ENCODE results near the gene PALM3. TPM values are rescaled to one million over a fixed set of nuclear protein-coding genes. Genes with fewer than 3 reads are reported as not detected.

The PALM3 gene
- total RNA-seq, 1 experiment from 2014 or later, result 21.8 TPM

- ChIA-PET CTCF (no interaction called here), POLR2A (ENCODE audit: low non-redundant PET) (no interaction called here)
- intact Hi-C loops (cut with micrococcal nuclease; ENCODE audit: unreplicated experiment), result no loop called here
- H3K9me3 ChIP-seq (ENCODE audit: low read depth, low read length, poor library complexity, severe bottlenecking), result peaks cover 8% of the 10 kb centered on the region
- TF ChIP-seq CTCF (conservative IDR thresholded peaks at IDR 0.05; ENCODE audit: low read depth, low read length) (peak; percentile 44; the same call in 1 of the 2 replicates), EZH2 (IDR thresholded peaks at IDR 0.05; ENCODE audit: borderline replicate concordance, low read depth, low read length, poor library complexity, severe bottlenecking) (no peak)
- BruUV-seq (replicated peaks), result no TSS peak
- peak; percentile 80 for DNase-seq (ENCODE audit: low spot score)
- peaks cover 12% of the 10 kb centered on the region for H3K36me3 ChIP-seq (ENCODE audit: insufficient read depth, low read length, poor library complexity, severe bottlenecking)
- no peaks in the 10 kb centered on the region for H3K4me1 ChIP-seq (ENCODE audit: insufficient read depth, low read length, poor library complexity, severe bottlenecking)
- peak overlapping the region; percentile 90 for H3K27ac ChIP-seq (ENCODE audit: low read depth, low read length, poor library complexity, severe bottlenecking)
- H3K4me3 ChIP-seq (ENCODE audit: low read depth, low read length, poor library complexity, severe bottlenecking), result peak overlapping the region; percentile 84
- no peaks in the 10 kb centered on the region for H3K27me3 ChIP-seq (replicated peaks; ENCODE audit: insufficient read depth, low read depth, low read length, poor library complexity)
Measured at GRCh38 chr19:14091081-14091812, 29.4 kb upstream of the PALM3 start.

DNA sequence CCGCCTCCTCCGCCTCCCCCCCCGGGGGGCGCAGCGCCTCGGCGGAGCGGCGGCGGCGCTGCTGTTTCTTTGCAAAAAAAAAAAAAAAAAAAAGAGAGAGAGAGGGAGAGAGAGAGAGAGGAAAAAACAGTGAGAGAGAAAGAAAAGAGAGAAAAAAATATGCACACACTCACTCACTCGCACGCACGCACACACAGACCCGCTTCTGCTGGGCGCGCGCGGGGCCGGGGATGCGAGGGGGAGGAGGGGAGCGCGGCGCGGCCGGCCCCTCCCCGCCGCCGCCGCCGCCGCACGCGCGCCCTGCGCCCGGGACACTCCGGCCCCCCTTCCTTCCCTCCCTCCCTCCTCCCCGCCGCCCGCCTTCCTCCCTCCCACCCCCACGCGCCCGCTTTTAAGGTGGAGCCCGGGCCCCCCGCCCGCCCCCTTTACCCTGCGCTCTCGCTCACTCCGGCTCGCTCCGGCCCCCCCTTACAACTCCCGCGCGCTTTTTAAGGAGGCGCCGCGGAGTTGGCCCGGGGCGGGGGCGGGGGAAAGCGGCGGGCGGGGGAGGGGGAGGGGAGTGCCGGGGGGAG is 28.7 kb upstream of the PALM3 start, which contains the start of gene SAMD1:
Gene SAMD1 (minus strand): TSS at position 243 of the 572 bp plus-strand sequence.
- H3K4me1 ChIP-seq (ENCODE audit: insufficient read depth, low read length, poor library complexity, severe bottlenecking), result no peaks in the 10 kb centered on the region
- H3K4me3 ChIP-seq (ENCODE audit: low read depth, low read length, poor library complexity, severe bottlenecking), result peak within 1 kb of the TSS; percentile 84
- CTCF ChIA-PET, result interaction anchor here (0.6 kb wide), 1 partner anchor 294 kb away, joined by 5 read pairs; no protein-coding TSS in a partner anchor
- TF ChIP-seq EZH2 (IDR thresholded peaks at IDR 0.05; ENCODE audit: borderline replicate concordance, low read depth, low read length, poor library complexity, severe bottlenecking), result no peak
- TF ChIP-seq CTCF (conservative IDR thresholded peaks at IDR 0.05; ENCODE audit: low read depth, low read length), result no peak
- intact Hi-C loops (cut with micrococcal nuclease; ENCODE audit: unreplicated experiment), result no loop called here
- POLR2A ChIA-PET (ENCODE audit: low non-redundant PET), result interaction anchor here (0.6 kb wide), 1 partner anchor 1298 kb away, joined by 3 read pairs; no protein-coding TSS in a partner anchor
- H3K36me3 ChIP-seq (ENCODE audit: insufficient read depth, low read length, poor library complexity, severe bottlenecking), result peaks cover 12% of the 10 kb centered on the region
- H3K27me3 ChIP-seq (replicated peaks; ENCODE audit: insufficient read depth, low read depth, low read length, poor library complexity), result no peaks in the 10 kb centered on the region
- H3K9me3 ChIP-seq (ENCODE audit: low read depth, low read length, poor library complexity, severe bottlenecking), result peaks cover 8% of the 10 kb centered on the region
- BruUV-seq (replicated peaks), result no TSS peak
- H3K27ac ChIP-seq (ENCODE audit: low read depth, low read length, poor library complexity, severe bottlenecking), result peak within 1 kb of the TSS; percentile 90
- peak; percentile 95 for DNase-seq (ENCODE audit: low spot score)

GRCh38 chr19:14089662-14090508 is 28.0 kb upstream of the PALM3 start:
- Histone ChIP-seq H3K4me1 (ENCODE audit: insufficient read depth, low read length, poor library complexity, severe bottlenecking) (no peaks in the 10 kb centered on the region), H3K36me3 (ENCODE audit: insufficient read depth, low read length, poor library complexity, severe bottlenecking) (peaks cover 12% of the 10 kb centered on the region), H3K9me3 (ENCODE audit: low read depth, low read length, poor library complexity, severe bottlenecking) (peaks cover 8% of the 10 kb centered on the region), H3K27me3 (replicated peaks; ENCODE audit: insufficient read depth, low read depth, low read length, poor library complexity) (no peaks in the 10 kb centered on the region), H3K4me3 (ENCODE audit: low read depth, low read length, poor library complexity, severe bottlenecking) (peak overlapping the region; percentile 64), H3K27ac (ENCODE audit: low read depth, low read length, poor library complexity, severe bottlenecking) (peak overlapping the region; percentile 61)
- TF ChIP-seq CTCF (conservative IDR thresholded peaks at IDR 0.05; ENCODE audit: low read depth, low read length) (peak; percentile 16; the same call in 1 of the 2 replicates), EZH2 (IDR thresholded peaks at IDR 0.05; ENCODE audit: borderline replicate concordance, low read depth, low read length, poor library complexity, severe bottlenecking) (no peak)
- ChIA-PET POLR2A (ENCODE audit: low non-redundant PET) (interaction anchor here (0.6 kb wide), 1 partner anchor 1297 kb away, joined by 3 read pairs; no protein-coding TSS in a partner anchor), CTCF (interaction anchor here (0.6 to 0.7 kb wide), 3 partner anchors 295 to 823 kb away, joined by 5 to 12 read pairs (median 7); no protein-coding TSS in a partner anchor)
- intact Hi-C loops (cut with micrococcal nuclease; ENCODE audit: unreplicated experiment), result no loop called here
- no TSS peak for BruUV-seq (replicated peaks)
- DNase-seq (ENCODE audit: low spot score), result peak; percentile 74
